ENCODE results near the gene HYAL3.

- no peak for TF ChIP-seq CTCF (IDR thresholded peaks at IDR 0.05)
- TF ChIP-seq ATF2 (CRISPR knock-in tag; IDR thresholded peaks at IDR 0.05; ENCODE audit: borderline replicate concordance, low read depth): no peak
- TF ChIP-seq CREB1 (CRISPR knock-in tag; IDR thresholded peaks at IDR 0.05): no peak
- TF ChIP-seq FOXP4 (CRISPR knock-in tag; IDR thresholded peaks at IDR 0.05): no peak
- no peak for TF ChIP-seq ATF3 (CRISPR knock-in tag; conservative IDR thresholded peaks at IDR 0.05)
- no peak for TF ChIP-seq USF2 (CRISPR knock-in tag; IDR thresholded peaks at IDR 0.05)
- no peak for TF ChIP-seq RORB (CRISPR knock-in tag; IDR thresholded peaks at IDR 0.05)
- no peak for TF ChIP-seq SOX15 (CRISPR knock-in tag; IDR thresholded peaks at IDR 0.05)
- no peak for TF ChIP-seq ZNF232 (CRISPR knock-in tag; IDR thresholded peaks at IDR 0.05)
- no peak for TF ChIP-seq NFE2L1 (CRISPR knock-in tag; IDR thresholded peaks at IDR 0.05)
- TF ChIP-seq MAX (CRISPR knock-in tag; IDR thresholded peaks at IDR 0.05): no peak
- no peak for TF ChIP-seq MLX (CRISPR knock-in tag; IDR thresholded peaks at IDR 0.05)
- TF ChIP-seq CBFB (CRISPR knock-in tag; IDR thresholded peaks at IDR 0.05; ENCODE audit: low read depth): no peak
- TF ChIP-seq SP1 (CRISPR knock-in tag; conservative IDR thresholded peaks at IDR 0.05): no peak
Observed at GRCh38 chr3:50276762-50277101, 22.5 kb downstream of the HYAL3 start.
